HG03469 (cell line): ENCODE results near the gene ELFN2.

Source experiments
- ATAC-seq: cut with Tn5 transposase; IDR thresholded peaks from one replicate; pipeline ENCODE4 v1.9.1; 2021; ENCODE audit warnings: mild to moderate bottlenecking, moderate library complexity, moderate number of reproducible peaks; ENCODE audit not compliant: unreplicated experiment

ELFN2 gene

DNA sequence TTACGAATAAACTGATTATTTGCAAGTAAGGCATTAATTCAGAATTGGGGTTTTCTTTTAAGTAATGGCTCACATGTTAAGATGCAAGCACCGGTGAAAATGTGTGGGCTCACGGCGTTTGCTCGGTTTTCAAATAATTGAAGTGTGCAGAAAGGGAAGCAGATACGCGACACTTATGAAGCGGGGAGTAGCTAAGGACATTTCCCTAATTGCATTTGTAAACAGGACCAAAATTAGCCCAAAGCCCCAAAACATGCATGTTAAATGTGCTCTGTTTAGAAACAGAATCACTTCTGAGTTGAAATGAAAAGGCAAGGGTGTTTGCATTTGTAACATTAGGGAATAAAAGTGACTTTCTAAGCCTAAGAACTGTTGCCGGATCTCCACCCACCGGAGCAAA is 61.3 kb downstream of the ELFN2 start:
- ATAC-seq: no peak

GRCh38 chr22:37363261-37363992 is 63.9 kb downstream of the ELFN2 start:
- ATAC-seq: no peak

GRCh38 chr22:37362621-37363020 is 64.7 kb downstream of the ELFN2 start:
- ATAC-seq: no peak

- no peak for ATAC-seq
Measured at GRCh38 chr22:37358917-37359316, 68.4 kb downstream of the ELFN2 start.

GRCh38 chr22:37358386-37358785 is 68.9 kb downstream of the ELFN2 start:
- no peak for ATAC-seq

- ATAC-seq: no peak
Measured at GRCh38 chr22:37357446-37358075, 69.7 kb downstream of the ELFN2 start.

DNA sequence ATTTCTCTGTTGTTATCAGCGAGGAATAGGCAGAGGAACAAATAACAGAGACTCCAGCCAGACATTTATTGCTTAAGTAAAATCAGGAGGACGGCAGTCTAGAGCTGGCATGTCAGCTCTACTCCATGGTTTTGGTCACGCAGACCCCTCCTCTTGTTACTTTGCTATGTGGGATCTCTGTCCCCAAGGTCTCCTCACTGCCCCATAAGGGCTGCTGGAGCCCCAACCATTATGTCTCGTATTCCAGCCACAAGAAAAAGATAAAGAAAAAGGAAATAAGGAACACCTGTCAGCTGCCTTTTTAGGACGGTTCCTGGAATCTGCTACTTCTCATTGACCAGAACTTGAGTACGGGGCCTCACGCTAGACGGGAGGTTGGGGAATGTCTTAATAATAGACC is 70.4 kb downstream of the ELFN2 start:
- ATAC-seq: no peak

DNA sequence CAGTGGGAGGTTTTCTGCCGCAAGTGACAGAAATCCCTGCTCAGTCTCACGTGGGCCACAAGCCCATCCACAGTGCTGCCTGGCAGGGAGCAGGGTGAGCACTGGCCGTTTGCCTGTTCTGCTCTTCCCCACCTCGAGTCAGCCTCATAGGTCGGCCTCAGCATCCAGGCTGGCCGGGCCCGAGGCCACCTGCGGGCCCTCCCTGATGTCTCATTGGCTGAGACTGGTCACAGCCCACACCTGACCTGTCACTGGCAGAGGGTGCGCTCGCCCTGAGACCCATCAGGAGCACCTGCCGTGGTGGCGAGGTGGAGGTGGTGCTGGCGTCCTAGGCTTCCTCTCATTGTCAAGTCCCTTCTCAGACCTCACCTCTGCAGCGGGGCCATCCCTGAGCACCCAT is 72.1 kb downstream of the ELFN2 start:
- ATAC-seq: no peak

DNA sequence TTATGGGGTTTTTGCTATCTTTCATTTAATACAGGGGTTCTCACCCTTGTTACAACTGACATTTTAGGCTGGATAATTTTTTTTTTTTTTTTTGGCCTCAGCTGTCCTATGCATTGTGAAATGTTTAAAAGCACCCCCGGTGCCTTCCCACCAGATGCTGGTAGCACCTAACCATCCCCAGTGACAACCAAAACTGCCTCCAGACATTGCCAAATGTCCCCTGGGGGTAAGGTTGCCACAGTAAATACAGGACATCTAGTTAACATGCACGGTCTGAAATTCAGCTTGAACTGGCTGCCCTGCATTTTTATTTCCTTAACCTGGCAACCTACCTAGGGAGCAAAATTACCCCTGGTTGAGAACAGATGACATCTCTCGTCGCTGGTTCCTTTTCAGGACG is 72.6 kb downstream of the ELFN2 start:
- no peak for ATAC-seq

- no peak for ATAC-seq
Measured at GRCh38 chr22:37354261-37354660, 73.0 kb downstream of the ELFN2 start.

DNA sequence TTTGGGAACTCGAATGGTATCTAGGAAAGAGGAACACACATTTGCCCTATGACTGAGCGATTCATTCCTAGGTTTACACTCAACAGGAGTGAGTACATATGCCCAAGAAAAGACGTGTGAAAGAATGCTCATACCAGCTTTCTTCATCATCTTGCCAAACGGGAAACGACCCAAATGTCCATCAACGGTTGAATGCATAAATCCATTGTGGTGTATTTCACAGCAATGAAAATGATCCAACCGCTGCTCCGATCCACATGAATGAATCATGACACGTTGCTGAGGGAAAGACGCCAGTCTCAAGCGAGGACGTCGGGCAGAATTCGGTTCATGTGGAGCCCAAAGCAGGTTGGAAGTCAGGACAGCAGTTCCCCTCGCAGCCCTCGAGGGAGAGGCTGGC is 73.4 kb downstream of the ELFN2 start:
- no peak for ATAC-seq

DNA sequence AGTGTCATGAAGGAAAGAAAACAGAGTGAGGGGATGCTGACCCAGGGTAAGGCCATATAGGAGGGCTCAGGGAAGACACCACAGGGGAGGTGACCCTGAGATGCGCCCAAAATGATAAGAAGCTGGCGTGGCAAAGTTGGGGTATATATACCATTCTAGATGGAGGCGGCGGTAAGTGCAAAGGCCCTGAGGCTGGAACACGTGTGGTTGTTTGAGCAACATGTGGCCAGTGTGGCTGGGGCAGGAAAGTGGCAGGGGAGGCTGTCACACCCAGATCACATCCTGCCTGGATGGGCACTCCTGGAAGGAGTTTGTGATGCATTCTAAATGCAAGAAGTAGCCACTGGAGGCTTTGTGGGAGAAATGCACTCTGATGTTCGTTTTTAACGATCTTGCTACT is 74.8 kb downstream of the ELFN2 start:
- ATAC-seq: no peak

DNA sequence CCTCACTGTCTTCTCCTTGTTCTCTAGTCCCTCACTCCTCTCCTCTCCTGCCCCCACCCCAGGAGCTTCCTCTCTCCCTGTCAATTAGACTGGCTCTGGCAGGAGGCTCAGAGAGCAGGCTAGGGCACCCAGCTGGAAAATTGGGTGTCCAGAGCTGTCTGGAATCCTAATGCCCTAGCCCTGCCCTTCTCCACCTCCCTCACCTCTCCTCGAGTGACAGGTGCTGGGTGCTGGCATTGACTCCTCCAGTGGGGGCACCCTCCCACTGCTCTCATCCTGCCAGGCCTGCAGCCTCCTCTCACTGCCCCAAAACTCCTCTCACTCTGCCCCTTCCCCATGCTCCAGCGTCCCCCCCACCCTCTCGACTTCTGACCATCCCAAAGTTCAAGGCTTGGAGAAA is 76.0 kb downstream of the ELFN2 start:
- ATAC-seq: no peak

- ATAC-seq: no peak
Measured at GRCh38 chr22:37349043-37349814, 78.0 kb downstream of the ELFN2 start.

DNA sequence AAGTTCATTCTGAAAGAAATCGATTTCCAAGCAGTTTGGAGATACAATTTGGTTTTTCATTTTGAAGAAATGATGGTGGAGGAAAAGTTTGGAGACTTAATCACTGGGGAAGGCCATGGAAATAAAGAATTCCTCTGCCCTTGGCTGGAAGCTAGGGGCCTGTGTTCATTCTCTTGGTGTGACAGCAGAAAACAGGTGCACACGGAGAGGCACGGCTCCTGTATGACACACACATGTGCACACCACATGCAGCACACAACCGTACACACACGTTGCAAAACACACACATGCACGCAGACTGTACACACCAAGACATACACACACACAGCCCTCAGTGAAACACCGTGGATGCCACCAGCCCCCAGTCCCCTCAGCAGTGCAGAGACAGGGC is 80.8 kb downstream of the ELFN2 start:
- no peak for ATAC-seq

DNA sequence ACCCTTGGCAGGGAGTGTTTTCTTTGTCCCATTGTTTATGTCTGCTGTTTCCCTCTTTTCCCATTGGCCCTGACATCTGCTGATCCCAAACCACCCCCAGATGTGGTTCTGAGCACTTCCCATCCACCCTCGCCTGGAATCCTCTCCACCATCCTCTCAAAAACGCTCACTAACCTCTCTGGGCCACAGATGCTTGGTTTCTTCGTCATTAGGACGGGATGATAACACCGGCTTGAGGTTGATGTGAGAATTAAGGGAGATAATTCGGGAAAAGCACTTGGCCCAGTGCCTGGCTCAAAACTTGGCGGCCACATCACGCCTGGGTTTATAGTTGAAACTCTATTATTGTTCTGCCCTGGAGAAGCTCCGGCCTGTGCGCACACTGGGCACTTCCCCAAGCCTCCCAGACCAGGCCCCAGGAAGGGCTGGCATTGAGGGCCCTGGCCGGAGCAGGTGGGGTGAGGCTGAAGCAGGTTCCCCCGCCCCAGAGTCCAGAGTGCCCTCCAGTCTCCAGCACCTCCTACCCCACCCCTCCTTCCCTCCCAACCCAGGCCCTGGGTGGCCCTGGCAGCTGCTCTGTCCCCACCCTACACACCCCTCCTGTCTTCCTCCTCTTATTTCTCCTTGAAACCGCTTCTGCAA is 81.3 kb downstream of the ELFN2 start:
- ATAC-seq: no peak

- no peak for ATAC-seq
Measured at GRCh38 chr22:37344735-37345449, 82.4 kb downstream of the ELFN2 start.

DNA sequence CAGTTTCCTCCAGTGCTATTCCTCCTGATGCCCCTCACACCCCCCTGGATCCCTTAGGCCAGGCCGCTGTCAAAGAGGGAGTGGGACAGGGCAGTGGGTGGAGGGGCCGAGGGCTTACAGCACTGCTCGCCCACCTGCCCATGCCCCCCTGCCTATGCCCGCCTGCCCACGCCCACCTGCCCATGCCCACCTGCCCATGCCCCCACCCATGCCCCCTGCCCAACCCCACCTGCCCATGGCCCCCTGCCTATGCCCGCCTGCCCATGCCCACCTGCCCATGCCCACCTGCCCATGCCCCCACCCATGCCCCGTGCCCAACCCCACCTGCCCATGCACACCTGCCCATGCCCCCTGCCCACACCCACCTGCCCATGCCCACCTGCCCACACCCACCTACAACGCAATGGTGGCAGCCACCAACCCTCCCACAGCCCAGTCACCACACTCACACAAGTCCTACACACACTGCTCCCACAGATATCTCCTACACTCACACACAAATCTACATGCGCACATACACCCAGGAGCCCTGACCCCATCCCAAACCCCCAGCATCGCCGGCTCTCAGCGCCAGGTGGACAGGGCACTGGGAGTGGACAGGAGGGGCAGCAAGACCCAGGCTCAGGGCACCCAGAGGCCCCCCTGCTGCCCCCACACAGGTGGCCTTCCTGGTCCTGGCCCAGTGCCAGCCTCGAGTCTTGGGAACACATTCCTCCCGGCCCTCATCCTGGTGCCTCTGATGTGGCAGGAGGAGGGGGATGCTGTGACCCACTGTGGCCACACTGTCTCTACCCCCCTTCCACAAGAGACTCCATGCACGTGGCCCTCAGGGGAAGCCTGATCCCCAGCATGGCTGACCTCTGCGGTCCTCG is 83.2 kb downstream of the ELFN2 start:
- ATAC-seq: no peak

GRCh38 chr22:37343348-37343747 is 83.9 kb downstream of the ELFN2 start:
- ATAC-seq: no peak

DNA sequence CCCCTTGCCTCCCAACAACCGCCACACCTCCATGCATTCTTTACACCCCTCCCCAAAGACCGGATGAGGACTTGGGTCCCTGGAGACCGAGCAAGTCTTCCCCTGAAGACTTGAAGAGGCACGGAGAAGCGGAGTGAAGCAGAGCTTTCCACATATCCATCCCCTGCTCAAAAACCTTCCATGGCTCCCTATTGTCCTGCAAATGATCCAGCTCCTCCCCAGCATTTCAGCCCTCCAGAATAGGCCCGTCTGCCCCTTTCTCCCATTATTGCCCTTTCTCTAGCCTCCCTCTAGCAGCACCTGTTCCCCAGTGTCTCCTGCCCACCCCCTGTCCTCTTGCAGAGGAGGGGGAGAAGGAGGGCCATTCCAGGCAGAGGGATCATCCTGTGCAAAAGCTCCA is 85.2 kb downstream of the ELFN2 start:
- no peak for ATAC-seq
